Keratinocyte (primary cell): ENCODE data around the gene HMGCS2. TPM values are rescaled to one million over a fixed set of nuclear protein-coding genes. Genes with fewer than 3 reads are reported as not detected.

Source experiments
- DNase-seq: peaks from one replicate; pipeline ENCODE4 v3.0.0-alpha.2; 2011; ENCODE audit warnings: low read depth, missing footprints, low spot score
- FAIRE-seq: peaks from 2 replicates; lab custom pipeline; 2011; peaks lifted over from hg19 to GRCh38; lab: Jason Lieb, UNC
- H2AFZ ChIP-seq: 2 replicates; pipeline ENCODE4 v1.6.0; 2012; ENCODE audit warnings: low read length, control low read depth, inconsistent platforms; ENCODE audit not compliant: control insufficient read depth
- H3K27ac ChIP-seq: 2 replicates; pipeline ENCODE4 v1.5.1; 2011; ENCODE audit warnings: low read length; ENCODE audit not compliant: control insufficient read depth, insufficient read depth
- H3K27me3 ChIP-seq: 3 replicates; pipeline ENCODE4 v1.6.0; 2011; ENCODE audit warnings: low read length; ENCODE audit not compliant: control insufficient read depth, insufficient read depth; ENCODE audit errors: extremely low read depth
- H3K36me3 ChIP-seq, 2 experiments: 2 replicates in 1 of 2; 3 replicates in 1 of 2; pipeline ENCODE4 v1.5.1; 2011; ENCODE audit warnings: low read length in 2 of 2, mild to moderate bottlenecking in 1 of 2; ENCODE audit not compliant: control insufficient read depth in 2 of 2, insufficient read depth in 2 of 2; ENCODE audit errors: extremely low read depth in 1 of 2
- H3K4me1 ChIP-seq: 3 replicates; pipeline ENCODE4 v1.5.1; 2011; ENCODE audit warnings: low read length; ENCODE audit not compliant: control insufficient read depth, insufficient read depth; ENCODE audit errors: extremely low read depth
- H3K4me2 ChIP-seq: 3 replicates; pipeline ENCODE4 v1.6.0; 2011; ENCODE audit warnings: low read depth, low read length; ENCODE audit not compliant: control insufficient read depth, insufficient read depth; ENCODE audit errors: extremely low read depth
- H3K4me3 ChIP-seq, 3 experiments: fragments of 200-600 bp in 1 of 3; sonication (generic) in 1 of 3; 2 replicates in 2 of 3; 3 replicates in 1 of 3; pipeline ENCODE4 v1.5.1; 2011 to 2016; ENCODE audit warnings: low read length in 3 of 3, mild to moderate bottlenecking in 3 of 3, control low read depth in 2 of 3, inconsistent platforms in 1 of 3, low read depth in 1 of 3, mixed read lengths in 1 of 3, mixed run types in 1 of 3, moderate library complexity in 1 of 3; ENCODE audit not compliant: control insufficient read depth in 2 of 3, insufficient read depth in 2 of 3; ENCODE audit errors: extremely low read depth in 1 of 3
- H3K79me2 ChIP-seq: 2 replicates; pipeline ENCODE4 v1.6.0; 2012; ENCODE audit warnings: low read length; ENCODE audit not compliant: control insufficient read depth, insufficient read depth
- H3K9ac ChIP-seq: 3 replicates; pipeline ENCODE4 v1.6.0; 2011; ENCODE audit warnings: low read length; ENCODE audit not compliant: control insufficient read depth, insufficient read depth; ENCODE audit errors: extremely low read depth
- H3K9me1 ChIP-seq: 3 replicates; pipeline ENCODE4 v1.6.0; 2011; ENCODE audit warnings: low read length; ENCODE audit not compliant: control insufficient read depth, insufficient read depth; ENCODE audit errors: extremely low read depth
- H3K9me3 ChIP-seq: 2 replicates; pipeline ENCODE4 v1.5.1; 2012; ENCODE audit warnings: low read depth, low read length; ENCODE audit not compliant: control insufficient read depth
- H4K20me1 ChIP-seq: 3 replicates; pipeline ENCODE4 v1.6.0; 2011; ENCODE audit warnings: low read length; ENCODE audit not compliant: control insufficient read depth, insufficient read depth; ENCODE audit errors: extremely low read depth
- EZH2 ChIP-seq: IDR thresholded peaks from one replicate; pipeline ENCODE4 v1.6.1; 2012; ENCODE audit warnings: inconsistent platforms, mild to moderate bottlenecking, low read length, moderate library complexity
- dilution Hi-C: fragments of 300-500 bp; cut with MboI; formaldehyde crosslinking; loops from one replicate; pipeline ENCODE4 v1.7.0; 2020; ENCODE audit warnings: low sequenced_read_pairs; ENCODE audit not compliant: extremely low pct_ligation_motif_present
- polyA plus RNA-seq, 5 experiments: library from polyadenylated mRNA; depleted of rRNA in 3 of 5; stranded (reverse) in 3 of 5; stranded (forward) in 1 of 5; unstranded in 1 of 5; fragments of >200 nt; gene quantifications; 1 replicate in 1 of 5; 2 replicates in 3 of 5; 3 replicates in 1 of 5; pipeline versions ENCODE4 v1.2.1 to v1.2.3, GENCODE V29; 2011 to 2012; ENCODE audit warnings: missing spikeins in 2 of 5, low read depth in 1 of 5, low replicate concordance in 1 of 5
- TF ChIP-seq, protein P1 (sequence below), 3 experiments: IDR thresholded peaks in 1 of 3; conservative IDR thresholded peaks in 1 of 3; optimal IDR thresholded peaks in 1 of 3; 2 replicates in 2 of 3; 3 replicates in 1 of 3; pipeline versions ENCODE3 to v1.5.1; 2011; ENCODE audit warnings: low read length in 3 of 3, mild to moderate bottlenecking in 3 of 3, moderate library complexity in 2 of 3, control low read depth in 1 of 3, inconsistent platforms in 1 of 3; ENCODE audit not compliant: insufficient read depth in 2 of 3; ENCODE audit errors: extremely low read depth in 1 of 3

HMGCS2 gene
- polyA plus RNA-seq, 1 donor (not counting 4 experiments of a cell fraction or from before 2014, with no cell fraction given): not detected

DNA sequence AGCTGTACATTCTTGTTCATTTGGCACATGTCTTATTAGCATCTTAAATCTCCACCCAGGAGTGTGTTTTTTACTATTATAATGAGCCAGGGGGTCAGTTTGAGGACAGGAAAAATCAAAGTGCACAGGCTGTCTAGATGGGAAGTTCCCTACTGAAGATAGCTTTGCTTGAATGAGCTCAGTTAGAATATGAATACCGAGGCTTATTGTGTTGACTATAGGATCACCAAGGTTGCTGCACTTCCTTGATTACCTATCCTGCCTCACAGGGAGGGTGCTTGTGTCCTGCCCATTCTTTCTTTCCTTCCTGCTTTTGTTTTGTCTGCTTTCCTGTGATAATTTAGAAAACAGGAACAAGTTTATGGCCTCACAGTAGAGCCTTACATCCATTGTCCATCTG, 40.7 kb downstream of the HMGCS2 start:
- Histone ChIP-seq H3K79me2 (no peaks in the 10 kb centered on the region), H3K4me3 (no peak overlapping the region), H3K9me1 (no peaks in the 10 kb centered on the region), H3K4me2 (no peak overlapping the region), H3K27me3 (no peaks in the 10 kb centered on the region), H3K27ac (no peak overlapping the region), H3K9me3 (no peaks in the 10 kb centered on the region), H3K36me3 (peaks cover 3 to 52% of the 10 kb centered on the region in 2 experiments), H2AFZ (no peak overlapping the region), H3K4me1 (peaks cover 4% of the 10 kb centered on the region), H4K20me1 (peaks cover 5% of the 10 kb centered on the region), H3K9ac (no peak overlapping the region)
- FAIRE-seq (no peak), DNase-seq (no peak)
- dilution Hi-C loops: no loop called here
- TF ChIP-seq, protein P1, sequence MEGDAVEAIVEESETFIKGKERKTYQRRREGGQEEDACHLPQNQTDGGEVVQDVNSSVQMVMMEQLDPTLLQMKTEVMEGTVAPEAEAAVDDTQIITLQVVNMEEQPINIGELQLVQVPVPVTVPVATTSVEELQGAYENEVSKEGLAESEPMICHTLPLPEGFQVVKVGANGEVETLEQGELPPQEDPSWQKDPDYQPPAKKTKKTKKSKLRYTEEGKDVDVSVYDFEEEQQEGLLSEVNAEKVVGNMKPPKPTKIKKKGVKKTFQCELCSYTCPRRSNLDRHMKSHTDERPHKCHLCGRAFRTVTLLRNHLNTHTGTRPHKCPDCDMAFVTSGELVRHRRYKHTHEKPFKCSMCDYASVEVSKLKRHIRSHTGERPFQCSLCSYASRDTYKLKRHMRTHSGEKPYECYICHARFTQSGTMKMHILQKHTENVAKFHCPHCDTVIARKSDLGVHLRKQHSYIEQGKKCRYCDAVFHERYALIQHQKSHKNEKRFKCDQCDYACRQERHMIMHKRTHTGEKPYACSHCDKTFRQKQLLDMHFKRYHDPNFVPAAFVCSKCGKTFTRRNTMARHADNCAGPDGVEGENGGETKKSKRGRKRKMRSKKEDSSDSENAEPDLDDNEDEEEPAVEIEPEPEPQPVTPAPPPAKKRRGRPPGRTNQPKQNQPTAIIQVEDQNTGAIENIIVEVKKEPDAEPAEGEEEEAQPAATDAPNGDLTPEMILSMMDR (optimal IDR thresholded peaks at IDR 0.05 in 1 of 3, IDR thresholded peaks at IDR 0.05 in 1 of 3, conservative IDR thresholded peaks at IDR 0.05 in 1 of 3; ENCODE audit: extremely low read depth in 1 of 3, insufficient read depth in 2 of 3, low read length in 3 of 3): no peak
- TF ChIP-seq EZH2: no peak

DNA sequence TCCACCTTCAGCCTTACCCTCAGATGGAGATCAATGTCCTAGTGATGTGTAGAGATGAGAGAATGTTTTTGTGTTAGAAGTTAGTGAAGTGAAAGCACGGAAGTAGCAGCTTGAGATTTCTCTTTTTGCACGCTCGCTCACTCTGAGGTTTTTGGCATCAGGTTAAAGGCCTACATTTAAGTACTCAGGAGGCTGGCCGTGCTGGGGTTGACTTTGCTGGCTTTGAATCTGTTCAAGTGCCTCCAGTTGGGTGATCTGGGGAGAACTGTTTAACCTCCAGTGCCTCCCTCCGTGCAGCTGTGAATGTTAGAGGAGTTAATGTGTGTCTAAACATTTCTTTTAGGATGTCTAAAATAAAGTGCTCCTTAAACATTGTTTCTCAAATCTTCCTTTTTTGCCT, 43.1 kb downstream of the HMGCS2 start:
- Histone ChIP-seq H3K4me3 (no peak overlapping the region), H3K27ac (no peak overlapping the region), H3K9me1 (no peaks in the 10 kb centered on the region), H3K79me2 (no peaks in the 10 kb centered on the region), H3K4me1 (no peaks in the 10 kb centered on the region), H3K9ac (no peak overlapping the region), H2AFZ (no peak overlapping the region), H3K36me3 (peaks cover 3 to 48% of the 10 kb centered on the region in 2 experiments), H3K27me3 (no peaks in the 10 kb centered on the region), H3K9me3 (no peaks in the 10 kb centered on the region), H4K20me1 (no peaks in the 10 kb centered on the region), H3K4me2 (no peak overlapping the region)
- FAIRE-seq: no peak
- dilution Hi-C loops: no loop called here
- no peak for DNase-seq
- TF ChIP-seq, protein P1 (optimal IDR thresholded peaks at IDR 0.05 in 1 of 3, IDR thresholded peaks at IDR 0.05 in 1 of 3, conservative IDR thresholded peaks at IDR 0.05 in 1 of 3; ENCODE audit: extremely low read depth in 1 of 3, insufficient read depth in 2 of 3, low read length in 3 of 3): no peak
